Activated T-cell treated with anti-CD3 and anti-CD28 coated beads, Interleukin-2, amount 50 U/mL, for 24 hours (primary cell): Measurements from ENCODE around the gene ANO9.
"Not testable (repeated sequence)": the region's sequence is repeated elsewhere in the genome, so short reads cannot be mapped to it uniquely, and the experiment has no call there.

Experiments used
- DNase-seq: peaks from one replicate; pipeline ENCODE4 v3.0.0-alpha.2; 2020
- H3K27ac Mint-ChIP-seq: 2 replicates; pipeline ENCODE4 v1.8.0; 2020; ENCODE audit warnings: mild to moderate bottlenecking, mixed read lengths
- H3K27me3 Mint-ChIP-seq: 2 replicates; pipeline ENCODE4 v1.8.0; 2020; ENCODE audit warnings: mixed read lengths
- H3K36me3 Mint-ChIP-seq: 2 replicates; pipeline ENCODE4 v1.8.0; 2020; ENCODE audit warnings: low read depth, mixed read lengths
- H3K4me1 Mint-ChIP-seq: 2 replicates; pipeline ENCODE4 v1.8.0; 2020; ENCODE audit warnings: low read depth, mixed read lengths
- H3K4me3 Mint-ChIP-seq: 2 replicates; pipeline ENCODE4 v1.8.0; 2020; ENCODE audit warnings: mild to moderate bottlenecking, moderate library complexity, mixed read lengths
- H3K9me3 Mint-ChIP-seq: 2 replicates; pipeline ENCODE4 v1.8.0; 2020; ENCODE audit warnings: mixed read lengths

The ANO9 gene

DNA sequence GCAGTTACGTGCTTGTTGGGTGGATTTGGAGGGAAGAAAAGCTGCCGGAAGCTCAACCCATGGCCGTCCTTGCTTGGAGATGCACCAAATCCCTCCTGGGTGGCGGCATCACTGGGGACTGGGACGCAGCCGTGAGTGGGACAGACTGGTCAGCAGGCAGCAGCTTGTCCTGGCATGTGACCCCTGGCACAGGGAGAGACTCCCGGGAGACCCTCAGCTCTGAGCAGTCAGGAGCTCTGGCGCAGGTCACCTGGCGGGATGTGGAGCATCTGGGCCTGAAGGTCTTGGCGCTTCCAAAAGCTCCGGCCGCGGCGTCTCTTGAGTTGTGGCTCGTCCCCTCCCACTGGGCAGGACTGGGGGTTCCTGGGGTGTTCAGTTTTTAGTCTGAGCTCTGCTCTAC lies 34.6 kb upstream of the ANO9 start:
- Mint-ChIP-seq H3K9me3 (no peaks in the 10 kb centered on the region), H3K27me3 (no peaks in the 10 kb centered on the region), H3K27ac (no peak overlapping the region), H3K36me3 (peaks cover 11% of the 10 kb centered on the region), H3K4me1 (no peaks in the 10 kb centered on the region), H3K4me3 (no peak overlapping the region)
- DNase-seq, result no peak

GRCh38 chr11:475941-476340 lies 34.1 kb upstream of the ANO9 start:
- Mint-ChIP-seq H3K9me3 (no peaks in the 10 kb centered on the region), H3K4me3 (no peak overlapping the region), H3K27me3 (no peaks in the 10 kb centered on the region), H3K4me1 (no peaks in the 10 kb centered on the region), H3K27ac (no peak overlapping the region), H3K36me3 (peaks cover 8% of the 10 kb centered on the region)
- no peak for DNase-seq

GRCh38 chr11:474914-475506 lies 33.2 kb upstream of the ANO9 start:
- H3K9me3 Mint-ChIP-seq, result no peaks in the 10 kb centered on the region

DNA sequence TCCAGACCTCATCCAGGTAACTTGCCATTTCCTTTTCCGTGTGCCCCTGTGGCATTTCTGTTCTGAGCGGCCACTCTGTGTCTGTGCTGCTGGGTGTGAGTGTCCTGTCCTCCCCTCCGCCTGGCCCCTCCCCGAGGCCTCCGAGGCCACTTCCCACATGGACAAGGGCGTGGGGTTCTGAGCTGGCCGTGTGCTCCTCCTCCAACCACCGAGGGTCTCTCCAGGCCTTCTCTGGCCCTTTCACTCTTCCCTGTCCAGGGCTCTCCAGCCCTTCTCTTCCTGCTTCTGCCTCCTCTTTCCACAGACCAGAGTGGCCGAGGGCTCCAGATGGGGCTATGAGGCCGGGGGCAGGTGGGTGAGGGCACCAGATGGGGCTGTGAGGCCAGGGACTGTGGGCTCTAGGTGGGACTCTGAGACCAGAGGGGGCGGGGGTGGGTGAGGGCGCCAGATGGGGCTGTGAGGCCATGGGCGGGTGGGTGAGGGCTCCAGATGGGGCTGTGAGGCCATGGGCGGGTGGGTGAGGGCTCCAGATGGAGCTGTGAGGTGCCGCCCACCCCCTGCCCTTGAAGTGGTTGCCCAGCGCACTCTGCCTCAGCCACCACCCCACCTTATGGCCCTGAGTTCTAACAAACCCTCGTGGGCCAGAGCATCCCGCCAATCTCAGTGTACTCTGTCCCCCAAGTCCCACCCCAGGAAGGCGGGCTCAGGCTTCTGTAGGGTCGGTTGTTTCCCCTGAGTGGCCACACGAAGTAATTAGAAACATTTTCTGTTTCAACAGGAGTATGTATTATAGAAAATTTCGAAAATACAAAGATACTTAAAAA lies 32.4 kb upstream of the ANO9 start:
- Mint-ChIP-seq H3K4me1 (no peaks in the 10 kb centered on the region), H3K27ac (no peak overlapping the region), H3K36me3 (no peaks in the 10 kb centered on the region), H3K27me3 (no peaks in the 10 kb centered on the region), H3K9me3 (no peaks in the 10 kb centered on the region), H3K4me3 (no peak overlapping the region)
- DNase-seq, result no peak

More at GRCh38 chr11:474914-475506, 33.2 kb upstream of the ANO9 start:
- Mint-ChIP-seq H3K27me3 (no peaks in the 10 kb centered on the region), H3K4me3 (no peak overlapping the region), H3K27ac (no peak overlapping the region), H3K36me3 (peaks cover 5% of the 10 kb centered on the region), H3K4me1 (no peaks in the 10 kb centered on the region)
- DNase-seq, result no peak

DNA sequence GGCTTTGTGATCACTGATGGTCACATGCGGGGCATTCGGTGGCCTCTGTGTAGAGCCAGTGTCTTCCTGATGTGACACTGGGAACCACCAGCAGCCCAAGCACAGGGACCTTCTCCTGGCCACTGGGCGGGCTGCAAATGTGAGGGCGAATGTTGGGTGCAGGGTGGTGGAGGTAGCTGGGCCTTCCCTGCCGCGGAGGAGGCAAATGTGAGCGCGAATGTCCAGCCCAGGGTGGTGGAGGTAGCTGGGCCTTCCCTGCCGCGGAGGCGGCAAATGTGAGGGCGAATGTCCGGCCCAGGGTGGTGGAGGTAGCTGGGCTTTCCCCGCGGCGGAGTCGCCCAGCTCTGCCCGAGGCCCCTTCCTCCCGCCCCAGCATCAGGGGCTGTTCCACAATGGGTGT lies 31.6 kb upstream of the ANO9 start:
- Mint-ChIP-seq H3K9me3 (no peaks in the 10 kb centered on the region), H3K4me3 (no peak overlapping the region), H3K4me1 (no peaks in the 10 kb centered on the region), H3K36me3 (no peaks in the 10 kb centered on the region), H3K27me3 (no peaks in the 10 kb centered on the region), H3K27ac (no peak overlapping the region)
- DNase-seq, result no peak

DNA sequence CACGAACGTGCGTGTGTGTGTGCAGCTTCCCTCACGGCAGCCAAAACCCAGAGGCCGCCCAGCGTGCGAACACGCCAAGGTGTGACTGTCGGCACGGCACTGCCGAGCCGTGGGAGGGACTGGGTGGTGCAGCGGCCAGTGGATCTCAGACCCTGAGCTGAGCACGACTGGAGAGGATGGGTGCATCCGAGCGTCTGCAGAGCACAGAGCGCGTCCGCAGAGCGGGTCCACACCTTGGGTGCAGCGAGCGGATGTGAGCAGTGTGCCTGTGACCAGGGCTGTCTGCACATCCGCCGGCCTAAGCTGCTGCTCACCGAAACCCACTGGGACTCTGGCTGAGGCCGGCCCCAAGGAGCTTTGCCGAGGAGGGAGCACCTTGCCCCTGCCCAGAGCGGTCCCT lies 31.0 kb upstream of the ANO9 start:
- H3K4me1 Mint-ChIP-seq, result no peaks in the 10 kb centered on the region
- no peak overlapping the region for H3K27ac Mint-ChIP-seq
- H3K9me3 Mint-ChIP-seq, result no peaks in the 10 kb centered on the region
- H3K27me3 Mint-ChIP-seq, result no peaks in the 10 kb centered on the region
- DNase-seq, result no peak
- H3K4me3 Mint-ChIP-seq, result no peak overlapping the region
- no peaks in the 10 kb centered on the region for H3K36me3 Mint-ChIP-seq

GRCh38 chr11:472272-472671 lies 30.5 kb upstream of the ANO9 start:
- peaks cover 1% of the 10 kb centered on the region for H3K36me3 Mint-ChIP-seq
- H3K27ac Mint-ChIP-seq, result no peak overlapping the region
- no peaks in the 10 kb centered on the region for H3K9me3 Mint-ChIP-seq
- DNase-seq, result no peak
- H3K27me3 Mint-ChIP-seq, result no peaks in the 10 kb centered on the region
- no peak overlapping the region for H3K4me3 Mint-ChIP-seq
- H3K4me1 Mint-ChIP-seq, result no peaks in the 10 kb centered on the region

DNA sequence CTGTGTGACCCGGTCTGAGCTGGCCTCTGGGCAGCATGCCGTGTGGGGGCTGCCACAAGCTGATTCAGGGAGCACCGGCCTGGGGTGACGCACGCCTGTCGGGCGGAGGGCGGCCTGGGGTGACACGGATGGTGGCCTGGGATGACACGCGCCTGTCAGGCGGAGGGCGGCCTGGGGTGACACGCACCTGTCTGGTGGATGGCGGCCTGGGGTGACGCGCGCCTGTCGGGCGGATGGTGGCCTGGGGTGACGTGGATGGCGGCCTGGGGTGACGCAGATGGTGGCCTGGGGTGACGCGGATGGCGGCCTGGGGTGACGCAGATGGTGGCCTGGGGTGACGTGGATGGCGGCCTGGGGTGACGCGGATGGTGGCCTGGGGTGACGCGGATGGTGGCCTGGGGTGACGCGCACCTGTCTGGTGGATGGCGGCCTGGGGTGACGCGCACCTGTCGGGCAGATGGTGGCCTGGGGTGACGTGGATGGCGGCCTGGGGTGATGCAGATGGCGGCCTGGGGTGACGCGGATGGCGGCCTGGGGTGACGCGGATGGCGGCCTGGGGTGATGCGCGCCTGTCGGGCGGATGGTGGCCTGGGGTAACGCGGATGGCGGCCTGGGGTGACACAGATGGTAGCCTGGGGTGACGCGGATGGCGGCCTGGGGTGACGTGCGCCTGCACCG lies 29.8 kb upstream of the ANO9 start:
- H3K27ac Mint-ChIP-seq, result no peak overlapping the region
- H3K4me3 Mint-ChIP-seq, result no peak overlapping the region
- H3K27me3 Mint-ChIP-seq, result no peaks in the 10 kb centered on the region
- no peaks in the 10 kb centered on the region for H3K4me1 Mint-ChIP-seq
- DNase-seq, result no peak
- no peaks in the 10 kb centered on the region for H3K9me3 Mint-ChIP-seq
- H3K36me3 Mint-ChIP-seq, result peaks cover 6% of the 10 kb centered on the region

DNA sequence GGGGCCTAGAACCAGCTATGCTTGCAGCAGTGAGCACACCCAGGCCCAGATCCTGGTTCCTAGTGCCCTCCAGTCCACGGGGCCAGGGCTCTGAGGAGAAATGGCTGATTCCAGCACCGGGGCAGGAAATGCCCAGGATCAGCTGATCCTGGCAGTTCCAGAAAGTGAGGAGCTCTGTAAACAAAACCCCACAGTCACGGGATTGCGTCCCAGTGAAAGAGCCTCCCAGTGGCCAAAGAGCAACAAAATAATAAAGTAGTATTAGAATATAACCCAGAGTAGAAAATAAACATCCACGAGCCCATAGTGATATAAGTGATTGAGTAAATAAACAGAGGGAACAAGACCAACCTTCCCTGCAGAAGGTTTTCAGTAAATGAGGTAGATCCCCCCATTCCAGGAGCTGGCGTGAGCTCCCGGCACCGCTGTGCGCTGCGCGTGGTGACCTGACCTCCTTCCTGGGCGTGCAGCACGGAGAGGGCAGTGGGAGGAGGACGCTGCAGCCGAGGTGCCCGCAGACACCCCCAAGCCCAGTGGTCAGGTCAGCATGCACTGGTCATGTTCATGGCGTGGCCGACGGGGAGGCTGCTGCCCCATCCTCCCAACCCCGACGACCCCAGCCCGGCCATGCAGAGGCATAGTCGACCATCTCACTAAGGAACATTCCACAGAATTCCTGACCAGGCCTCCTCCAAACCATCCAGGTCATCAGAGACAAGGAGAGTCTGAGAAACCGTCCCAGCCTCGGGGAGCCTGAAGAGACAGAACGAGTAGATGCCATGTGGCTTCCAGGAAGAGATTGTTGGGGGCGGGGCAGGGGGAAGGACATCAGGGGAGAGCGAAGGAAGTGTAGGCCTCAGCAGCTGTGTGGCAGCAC lies 28.1 kb upstream of the ANO9 start:
- Mint-ChIP-seq H3K4me1 (no peaks in the 10 kb centered on the region), H3K36me3 (peaks cover 20% of the 10 kb centered on the region), H3K27ac (peak overlapping the region; percentile 5), H3K27me3 (no peaks in the 10 kb centered on the region), H3K9me3 (no peaks in the 10 kb centered on the region), H3K4me3 (no peak overlapping the region)
- no peak for DNase-seq

DNA sequence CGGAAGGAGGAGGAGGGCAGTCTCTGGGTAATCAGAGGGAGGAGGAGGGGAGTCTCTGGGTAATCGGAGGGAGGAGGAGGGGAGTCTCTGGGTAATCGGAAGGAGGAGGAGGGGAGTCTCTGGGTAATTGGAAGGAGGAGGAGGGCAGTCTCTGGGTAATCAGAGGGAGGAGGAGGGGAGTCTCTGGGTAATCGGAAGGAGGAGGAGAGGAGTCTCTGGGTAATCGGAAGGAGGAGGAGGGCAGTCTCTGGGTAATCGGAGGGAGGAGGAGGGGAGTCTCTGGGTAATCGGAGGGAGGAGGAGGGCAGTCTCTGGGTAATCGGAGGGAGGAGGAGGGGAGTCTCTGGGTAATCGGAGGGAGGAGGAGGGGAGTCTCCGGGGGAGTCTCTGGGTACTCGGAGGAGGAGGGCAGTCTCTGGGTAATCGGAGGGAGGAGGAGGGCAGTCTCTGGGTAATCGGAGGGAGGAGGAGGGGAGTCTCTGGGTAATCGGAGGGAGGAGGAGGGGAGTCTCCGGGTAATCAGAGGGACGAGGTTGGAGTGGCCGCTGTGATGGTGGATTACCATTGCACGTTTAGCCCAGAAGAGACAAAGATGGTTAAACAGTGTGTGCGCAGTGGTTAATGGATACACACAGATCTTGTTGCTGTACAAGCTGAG lies 27.3 kb upstream of the ANO9 start:
- Mint-ChIP-seq H3K27ac (peak overlapping the region; percentile 5), H3K36me3 (peaks cover 22% of the 10 kb centered on the region)
- H3K4me3 Mint-ChIP-seq, H3K4me1 Mint-ChIP-seq, DNase-seq, H3K9me3 Mint-ChIP-seq, H3K27me3 Mint-ChIP-seq: not testable (repeated sequence)

DNA sequence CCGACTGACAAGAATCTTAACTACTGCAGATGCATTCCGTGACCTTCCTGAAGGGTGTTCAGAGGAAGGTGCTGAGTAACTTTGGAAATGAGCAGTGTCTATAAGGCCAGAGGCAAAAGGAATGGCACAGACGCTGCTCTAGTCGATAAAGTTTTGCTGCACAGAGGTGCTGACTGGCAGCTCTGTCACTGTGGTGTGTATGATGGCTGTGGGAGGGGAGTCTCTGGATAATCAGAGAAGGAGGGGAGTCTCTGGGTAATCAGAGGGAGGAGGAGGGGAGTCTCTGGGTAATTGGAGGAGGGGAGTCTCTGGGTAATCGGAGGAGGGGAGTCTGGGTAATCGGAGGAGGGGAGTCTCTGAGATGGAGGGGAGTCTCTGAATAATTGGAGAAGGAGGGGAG lies 26.7 kb upstream of the ANO9 start:
- Mint-ChIP-seq H3K27me3 (no peaks in the 10 kb centered on the region), H3K9me3 (no peaks in the 10 kb centered on the region), H3K36me3 (peaks cover 22% of the 10 kb centered on the region), H3K4me1 (no peaks in the 10 kb centered on the region), H3K4me3 (no peak overlapping the region), H3K27ac (no peak overlapping the region)
- DNase-seq, result no peak

- Mint-ChIP-seq H3K36me3 (peaks cover 25% of the 10 kb centered on the region), H3K4me3 (no peak overlapping the region), H3K4me1 (no peaks in the 10 kb centered on the region), H3K27ac (no peak overlapping the region), H3K27me3 (no peaks in the 10 kb centered on the region), H3K9me3 (no peaks in the 10 kb centered on the region)
- DNase-seq, result no peak
Observed at GRCh38 chr11:468036-468435, 26.2 kb upstream of the ANO9 start.

- no peak overlapping the region for H3K4me3 Mint-ChIP-seq
- no peaks in the 10 kb centered on the region for H3K9me3 Mint-ChIP-seq
- peaks cover 39% of the 10 kb centered on the region for H3K36me3 Mint-ChIP-seq
- H3K27ac Mint-ChIP-seq, result peak overlapping the region; percentile 47
- DNase-seq, result no peak
- H3K4me1 Mint-ChIP-seq, result no peaks in the 10 kb centered on the region
- H3K27me3 Mint-ChIP-seq, result no peaks in the 10 kb centered on the region
Observed at GRCh38 chr11:465896-466530, 24.2 kb upstream of the ANO9 start.

DNA sequence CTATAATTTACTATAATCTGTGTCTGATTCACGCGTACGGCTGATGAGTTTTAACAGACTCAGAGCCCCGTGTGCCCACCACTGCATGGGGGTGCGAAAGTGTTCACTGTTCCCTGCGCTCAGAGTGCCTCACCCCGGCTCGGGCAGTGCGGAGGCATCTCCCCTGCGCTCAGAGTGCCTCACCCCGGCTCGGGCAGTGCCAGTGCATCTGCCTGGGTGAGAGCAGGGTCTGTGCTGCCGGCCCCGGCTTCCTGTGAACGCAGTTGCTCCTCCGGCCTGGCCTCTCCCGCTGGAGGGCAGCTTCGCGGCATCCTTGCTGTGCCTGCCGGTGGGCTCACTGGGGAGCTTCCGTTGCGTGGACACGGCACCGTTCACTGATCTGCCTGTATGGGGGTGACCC lies 22.5 kb upstream of the ANO9 start:
- Mint-ChIP-seq H3K4me3 (no peak overlapping the region), H3K27ac (no peak overlapping the region)

More for the DNA sequence above, 22.5 kb upstream of the ANO9 start:
- DNase-seq, result no peak
- Mint-ChIP-seq H3K9me3 (no peaks in the 10 kb centered on the region), H3K36me3 (peaks cover 55% of the 10 kb centered on the region), H3K4me1 (no peaks in the 10 kb centered on the region), H3K27me3 (no peaks in the 10 kb centered on the region)
